H1 (cell line): ENCODE results near the gene KCTD16.

Source experiments
- CBX5 ChIP-seq: fragments of 300-800, 300-1000 bp; sonication (generic); IDR thresholded peaks from 2 replicates; pipeline ENCODE4 v1.7.1; 2016; ENCODE audit warnings: antibody characterized with exemption, low read length, low read depth
- CTCF ChIP-seq, 3 experiments: IDR thresholded peaks; 1 replicate in 2 of 3; 2 replicates in 1 of 3; pipeline versions ENCODE4 v1.5.1 to v1.6.1; 2011; ENCODE audit warnings: low read length in 3 of 3, mild to moderate bottlenecking in 3 of 3, inconsistent platforms in 2 of 3, low read depth in 1 of 3, moderate library complexity in 1 of 3; ENCODE audit not compliant: insufficient read depth in 1 of 3; ENCODE audit errors: control extremely low read depth in 1 of 3
- EP300 ChIP-seq, 2 experiments: IDR thresholded peaks; 1 replicate in 1 of 2; 2 replicates in 1 of 2; pipeline ENCODE4 v1.6.1; 2011 to 2012; ENCODE audit warnings: low read depth in 2 of 2, low read length in 2 of 2, mild to moderate bottlenecking in 2 of 2, borderline replicate concordance in 1 of 2, inconsistent platforms in 1 of 2, moderate library complexity in 1 of 2
- GABPA ChIP-seq: IDR thresholded peaks from 2 replicates; pipeline ENCODE4 v1.6.1; 2011; ENCODE audit warnings: mild to moderate bottlenecking, low read length, moderate library complexity, borderline replicate concordance; ENCODE audit not compliant: insufficient read depth
- JUND ChIP-seq: IDR thresholded peaks from 2 replicates; pipeline ENCODE4 v1.6.1; 2011; ENCODE audit warnings: mild to moderate bottlenecking, improper control_type of control experiment, low read length
- KDM5A ChIP-seq: fragments of 200-600 bp; IDR thresholded peaks from 2 replicates; pipeline ENCODE4 v1.7.1; 2012; ENCODE audit warnings: mild to moderate bottlenecking, low read length, inconsistent platforms, mixed read lengths
- MAFK ChIP-seq: IDR thresholded peaks from 2 replicates; pipeline ENCODE4 v1.6.1; 2012; ENCODE audit warnings: low read depth, mild to moderate bottlenecking, improper control_type of control experiment, low read length
- NRF1 ChIP-seq: IDR thresholded peaks from 2 replicates; pipeline ENCODE4 v1.6.1; 2011; ENCODE audit warnings: mild to moderate bottlenecking, low read depth, low read length, improper control_type of control experiment
- POLR2A ChIP-seq, 2 experiments: IDR thresholded peaks; 1 replicate in 1 of 2; 2 replicates in 1 of 2; pipeline ENCODE4 v1.6.1; 2011; ENCODE audit warnings: low read depth in 2 of 2, low read length in 2 of 2, mild to moderate bottlenecking in 2 of 2; ENCODE audit errors: control extremely low read depth in 1 of 2
- RNF2 ChIP-seq: fragments of 200-900, 300-1000 bp; sonication (generic); IDR thresholded peaks from 2 replicates; pipeline ENCODE4 v1.7.1; 2016; ENCODE audit warnings: borderline replicate concordance, low read depth, mild to moderate bottlenecking, antibody characterized with exemption, low read length; ENCODE audit not compliant: poor library complexity, severe bottlenecking; ENCODE audit errors: missing control alignments
- SIN3A ChIP-seq, 2 experiments: IDR thresholded peaks in 1 of 2; conservative IDR thresholded peaks in 1 of 2; 2 replicates each; pipeline ENCODE4 v1.6.1; 2011 to 2012; ENCODE audit warnings: low read length in 2 of 2, improper control_type of control experiment in 1 of 2, low read depth in 1 of 2, mild to moderate bottlenecking in 1 of 2
- TF ChIP-seq, protein P1 (sequence below): IDR thresholded peaks from 2 replicates; pipeline ENCODE4 v1.6.1; 2012; ENCODE audit warnings: inconsistent platforms

DNA sequence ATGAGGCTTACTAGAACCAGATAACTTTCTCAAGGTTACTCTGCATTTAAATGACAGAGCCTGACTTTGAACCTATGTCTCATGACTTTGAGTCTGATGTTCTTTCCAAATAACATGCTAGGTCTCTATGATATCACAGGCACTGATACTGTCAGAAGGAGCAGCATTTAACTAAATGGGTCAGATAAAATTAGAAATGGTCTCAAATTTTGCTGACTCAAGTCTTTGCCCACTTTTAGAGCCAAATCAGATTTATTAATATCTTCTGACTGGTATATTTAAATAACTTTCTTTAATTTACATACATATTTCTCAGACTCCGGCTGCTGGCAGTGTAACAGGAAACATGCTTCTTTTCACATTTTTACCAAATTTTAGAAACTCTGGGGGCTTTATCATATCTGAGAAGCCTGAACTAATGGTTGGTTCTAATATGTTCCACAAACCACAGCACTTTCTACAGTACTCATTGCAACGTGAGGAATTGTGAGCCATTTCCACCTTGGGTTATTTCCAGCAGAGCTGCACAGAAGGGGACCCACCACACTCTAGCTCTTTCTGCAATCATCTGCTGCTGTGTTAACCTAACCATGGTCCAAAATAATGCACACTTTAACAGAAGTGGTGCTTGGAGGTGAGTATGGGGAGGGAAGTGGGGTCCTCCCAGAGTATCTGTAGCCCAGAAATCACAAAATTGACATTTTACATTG is 79.2 kb downstream of the KCTD16 start:
- TF ChIP-seq CBX5 (no peak), MAFK (no peak), GABPA (no peak), EP300 (IDR thresholded peaks at IDR 0.05; ENCODE audit: borderline replicate concordance in 1 of 2, low read depth in 2 of 2, low read length in 2 of 2) (no peak), SIN3A (conservative IDR thresholded peaks at IDR 0.05 in 1 of 2, IDR thresholded peaks at IDR 0.05 in 1 of 2; ENCODE audit: low read depth in 1 of 2, low read length in 2 of 2) (no peak), POLR2A (IDR thresholded peaks at IDR 0.05; ENCODE audit: control extremely low read depth in 1 of 2, low read depth in 2 of 2, low read length in 2 of 2) (no peak), KDM5A (no peak), CTCF (IDR thresholded peaks at IDR 0.05; ENCODE audit: control extremely low read depth in 1 of 3, insufficient read depth in 1 of 3, low read depth in 1 of 3, low read length in 3 of 3) (no peak), NRF1 (no peak), RNF2 (no peak), JUND (no peak)
- TF ChIP-seq, protein P1, sequence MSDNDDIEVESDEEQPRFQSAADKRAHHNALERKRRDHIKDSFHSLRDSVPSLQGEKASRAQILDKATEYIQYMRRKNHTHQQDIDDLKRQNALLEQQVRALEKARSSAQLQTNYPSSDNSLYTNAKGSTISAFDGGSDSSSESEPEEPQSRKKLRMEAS, result no peak
